ENCODE results near the gene PEX12. TPM values are rescaled to one million over a fixed set of nuclear protein-coding genes. Genes with fewer than 3 reads are reported as not detected.

The PEX12 gene
- total RNA-seq (2021) (4.7 and 5.8 TPM in 2 replicates), Bru-seq, nascent RNA (percentile 52 among the genes with signal in this experiment), BruChase-seq, experiment 1, labeled RNA remaining after a 2-hour chase (percentile 77 among the genes with signal in this experiment), BruChase-seq, experiment 2, labeled RNA remaining after a 6-hour chase (percentile 43 among the genes with signal in this experiment)
- long read RNA-seq, transcript PEX12-201 (3 exons, 2,675 nt): major isoform, 6 of 6 reads
- long read RNA-seq, partial matches to known transcripts: 0 of 6 reads
- long read RNA-seq, other reads (novel, unspliced or antisense): 0 of 6 reads

- POLR2A ChIA-PET (ENCODE audit: unreplicated experiment): interaction anchor here (0.6 kb wide), 1 partner anchor 13 kb away, joined by 4 read pairs; no protein-coding TSS in a partner anchor
- TSS peak; percentile 88 for BruUV-seq (replicated peaks)
- peaks cover 32% of the 10 kb centered on the region; the same call in 1 of the 2 replicates for H3F3A ChIP-seq (ENCODE audit: insufficient read depth, low read depth)
- H3K79me2 ChIP-seq (ENCODE audit: low read depth): no peaks in the 10 kb centered on the region
- intact Hi-C loops (cut with micrococcal nuclease; ENCODE audit: unreplicated experiment): loop anchor here (1.0 to 2.0 kb wide), 3 partner anchors 9 to 336 kb away; partner anchors contain the start of genes AP2B1 and SLFN5
- TF ChIP-seq CTCF (conservative IDR thresholded peaks at IDR 0.05) (no peak), EZH2 (IDR thresholded peaks at IDR 0.05; ENCODE audit: low read depth) (no peak)
- no peaks in the 10 kb centered on the region for H3K36me3 ChIP-seq (ENCODE audit: low read depth)
- DNase-seq: peak; percentile 61 to 73
- peak within 1 kb of the TSS; percentile 89 for H2AFZ ChIP-seq
- no peaks in the 10 kb centered on the region for H4K20me1 ChIP-seq (ENCODE audit: insufficient read depth)
- peaks cover 15% of the 10 kb centered on the region for H3K4me1 ChIP-seq (replicated peaks; ENCODE audit: insufficient read depth)
- peak within 1 kb of the TSS; percentile 45; the same call in 1 of the 2 replicates for H3K27ac ChIP-seq
- CTCF ChIA-PET: interaction anchor here (0.7 kb wide), 1 partner anchor 56 kb away, joined by 5 read pairs; no protein-coding TSS in a partner anchor
- H3K9me2 ChIP-seq (ENCODE audit: insufficient read depth): no peaks in the 10 kb centered on the region
- no peaks in the 10 kb centered on the region for H3K27me3 ChIP-seq (ENCODE audit: insufficient read depth, low read depth)
- H3K4me3 ChIP-seq: peak within 1 kb of the TSS; percentile 67
- H3K9me3 ChIP-seq (ENCODE audit: insufficient read depth, low read depth): no peaks in the 10 kb centered on the region
- peak within 1 kb of the TSS; percentile 88 for H3K4me2 ChIP-seq
Observed at GRCh38 chr17:35578197-35578928, at the start of gene PEX12. Gene PEX12 (minus strand): TSS chr17:35578571. CDS start chr17:35578021, 550 bp downstream.

- Histone ChIP-seq H3K79me2 (ENCODE audit: low read depth) (no peaks in the 10 kb centered on the region), H3K9me3 (ENCODE audit: insufficient read depth, low read depth) (no peaks in the 10 kb centered on the region), H3K4me2 (no peak overlapping the region), H2AFZ (no peak overlapping the region), H3K9me2 (ENCODE audit: insufficient read depth) (no peaks in the 10 kb centered on the region), H3K27me3 (ENCODE audit: insufficient read depth, low read depth) (no peaks in the 10 kb centered on the region), H3K27ac (no peak overlapping the region), H3F3A (ENCODE audit: insufficient read depth, low read depth) (no peaks in the 10 kb centered on the region; the same call in 1 of the 2 replicates), H3K36me3 (ENCODE audit: low read depth) (peaks cover 4% of the 10 kb centered on the region; the same call in 1 of the 2 replicates), H3K4me1 (replicated peaks; ENCODE audit: insufficient read depth) (no peaks in the 10 kb centered on the region), H3K4me3 (no peak overlapping the region), H4K20me1 (ENCODE audit: insufficient read depth) (no peaks in the 10 kb centered on the region)
- POLR2A ChIA-PET (ENCODE audit: unreplicated experiment): no interaction called here
- no TSS peak for BruUV-seq (replicated peaks)
- TF ChIP-seq EZH2 (IDR thresholded peaks at IDR 0.05; ENCODE audit: low read depth): no peak
- no peak for TF ChIP-seq CTCF (conservative IDR thresholded peaks at IDR 0.05)
- DNase-seq: no peak
- intact Hi-C loops (cut with micrococcal nuclease; ENCODE audit: unreplicated experiment): no loop called here
- CTCF ChIA-PET: no interaction called here
Observed at GRCh38 chr17:35627417-35627816, 49.0 kb upstream of the PEX12 start.

- no peaks in the 10 kb centered on the region for H3K9me2 ChIP-seq (ENCODE audit: insufficient read depth)
- no peaks in the 10 kb centered on the region for H3K9me3 ChIP-seq (ENCODE audit: insufficient read depth, low read depth)
- H3K4me2 ChIP-seq: no peak overlapping the region
- no peaks in the 10 kb centered on the region for H3K27me3 ChIP-seq (ENCODE audit: insufficient read depth, low read depth)
- H3K4me1 ChIP-seq (replicated peaks; ENCODE audit: insufficient read depth): no peaks in the 10 kb centered on the region
- intact Hi-C loops (cut with micrococcal nuclease; ENCODE audit: unreplicated experiment): loop anchor here (5.0 kb wide), 1 partner anchor 46 kb away; no protein-coding TSS in a partner anchor
- no peak overlapping the region for H2AFZ ChIP-seq
- ChIA-PET CTCF (no interaction called here), POLR2A (ENCODE audit: unreplicated experiment) (no interaction called here)
- H3K4me3 ChIP-seq: no peak overlapping the region
- TF ChIP-seq EZH2 (IDR thresholded peaks at IDR 0.05; ENCODE audit: low read depth): no peak
- no peak for TF ChIP-seq CTCF (conservative IDR thresholded peaks at IDR 0.05)
- H3K36me3 ChIP-seq (ENCODE audit: low read depth): peaks cover 11% of the 10 kb centered on the region; the same call in 1 of the 2 replicates
- no peak overlapping the region for H3K27ac ChIP-seq
- H4K20me1 ChIP-seq (ENCODE audit: insufficient read depth): no peaks in the 10 kb centered on the region
- DNase-seq: no peak
- no TSS peak for BruUV-seq (replicated peaks)
- H3K79me2 ChIP-seq (ENCODE audit: low read depth): no peaks in the 10 kb centered on the region
- no peaks in the 10 kb centered on the region for H3F3A ChIP-seq (ENCODE audit: insufficient read depth, low read depth)
Observed at GRCh38 chr17:35621768-35622167, 43.4 kb upstream of the PEX12 start.

Measured in PC-9 (cell line).